ENCODE data around the gene PLEK.
"Not testable (repeated sequence)": the region's sequence is repeated elsewhere in the genome, so short reads cannot be mapped to it uniquely, and the experiment has no call there.

Gene PLEK

DNA sequence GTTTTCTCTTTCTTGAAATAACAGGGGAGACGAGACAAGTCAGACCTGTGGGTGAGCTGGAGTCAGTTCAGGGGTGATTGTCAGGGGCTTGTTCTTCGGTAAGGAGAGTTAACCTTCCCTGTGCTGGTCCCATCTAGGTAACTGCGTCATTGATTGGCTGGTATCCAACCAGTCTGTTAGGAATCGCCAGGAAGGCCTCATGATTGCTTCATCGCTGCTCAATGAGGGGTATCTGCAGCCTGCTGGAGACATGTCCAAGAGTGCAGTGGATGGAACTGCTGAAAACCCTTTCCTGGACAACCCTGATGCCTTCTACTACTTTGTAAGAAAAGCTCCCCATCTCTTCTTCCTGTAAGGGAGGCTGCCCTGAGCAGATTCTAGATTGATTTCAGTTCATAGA lies 21.3 kb downstream of the PLEK start:
- no peak for DNase-seq

DNA sequence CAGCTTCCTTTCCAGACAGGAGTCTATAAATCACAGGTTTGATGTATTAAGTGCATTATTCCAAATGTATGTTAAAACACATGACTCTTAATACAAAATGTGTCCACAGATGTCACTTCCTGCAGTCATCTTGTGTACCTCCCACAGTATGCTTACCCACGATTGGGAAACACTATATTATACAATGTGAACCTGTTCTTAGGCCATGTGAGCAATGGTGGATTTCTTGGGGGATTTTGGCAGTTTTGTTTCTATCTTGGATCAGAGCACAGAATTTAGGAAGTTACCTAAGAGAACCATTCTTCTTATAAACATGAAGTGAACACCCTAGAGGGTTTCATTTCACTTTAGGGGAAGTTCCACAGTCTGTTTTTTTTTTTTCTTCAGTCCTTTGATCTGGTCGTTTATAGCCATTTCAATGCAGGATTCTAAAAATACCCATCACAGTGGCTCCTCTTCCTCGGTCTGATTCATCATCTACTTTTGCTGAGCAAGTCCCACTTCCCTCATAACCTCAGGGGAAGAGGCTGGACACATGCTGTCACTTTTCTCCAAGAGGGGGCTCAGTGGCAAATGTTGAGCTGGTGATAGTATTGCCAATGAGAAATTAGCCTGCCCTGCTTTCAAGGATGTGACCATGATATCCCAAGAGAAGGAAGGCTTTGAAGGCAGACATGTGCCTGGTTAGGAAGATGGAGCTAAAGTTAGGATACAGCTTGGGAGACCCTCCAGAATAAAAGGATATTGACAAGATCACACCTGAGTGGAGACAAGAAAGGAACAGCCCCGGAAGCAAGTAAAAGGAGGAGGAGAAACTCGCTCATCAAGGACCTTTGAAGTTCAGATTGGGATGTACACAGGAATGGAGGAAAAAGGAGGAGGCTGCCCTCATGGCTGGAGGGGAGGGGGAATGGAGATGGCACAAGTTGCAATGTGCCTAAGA lies 22.6 kb downstream of the PLEK start:
- DNase-seq, result no peak

- no peak for DNase-seq
These were observed 23.3 kb downstream of the PLEK start for GRCh38 chr2:68388358-68388757.

GRCh38 chr2:68388772-68389171 lies 23.7 kb downstream of the PLEK start:
- DNase-seq, result no peak

DNA sequence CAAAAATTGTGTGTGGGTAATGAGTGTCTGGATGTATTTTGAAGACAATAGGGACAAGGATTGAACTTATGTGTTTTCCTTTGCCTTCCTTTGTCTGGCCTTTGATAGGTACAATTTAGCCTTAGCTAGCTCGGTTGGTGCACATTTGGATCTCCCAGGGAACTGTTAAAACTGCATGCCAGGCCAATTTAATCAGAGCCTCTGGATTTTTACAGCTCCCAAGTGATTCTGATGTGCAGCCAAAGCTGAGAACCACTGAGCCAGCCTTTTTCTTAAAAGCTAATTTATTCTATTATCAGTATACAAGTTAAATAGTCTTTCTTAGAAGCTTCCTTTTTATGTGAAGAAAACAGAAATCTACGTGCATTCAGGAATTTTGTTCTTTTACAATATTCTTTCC lies 25.0 kb downstream of the PLEK start:
- no peak for DNase-seq

DNA sequence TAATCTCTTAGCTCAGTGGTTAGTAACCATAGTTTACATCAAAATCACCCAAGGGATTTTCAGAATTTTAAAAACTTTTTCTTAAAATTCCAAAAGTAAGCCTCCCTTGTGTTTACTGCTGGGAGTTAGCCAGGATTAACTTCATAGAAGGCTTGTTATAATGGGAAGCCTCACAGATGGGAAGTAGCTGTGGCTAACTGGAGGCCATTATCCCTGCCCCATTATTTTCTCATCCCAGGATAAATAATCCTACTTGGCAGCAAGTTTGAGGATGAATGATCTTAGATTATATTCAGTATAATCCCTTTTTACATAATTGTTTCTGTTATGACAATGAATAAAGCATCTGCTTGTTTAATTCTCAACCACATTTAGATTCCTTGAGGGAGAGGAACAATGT lies 25.5 kb downstream of the PLEK start:
- DNase-seq, result no peak

GRCh38 chr2:68391099-68391498 lies 26.0 kb downstream of the PLEK start:
- DNase-seq, result no peak

- DNase-seq, result no peak
These were observed 26.8 kb downstream of the PLEK start for GRCh38 chr2:68391869-68392268.

DNA sequence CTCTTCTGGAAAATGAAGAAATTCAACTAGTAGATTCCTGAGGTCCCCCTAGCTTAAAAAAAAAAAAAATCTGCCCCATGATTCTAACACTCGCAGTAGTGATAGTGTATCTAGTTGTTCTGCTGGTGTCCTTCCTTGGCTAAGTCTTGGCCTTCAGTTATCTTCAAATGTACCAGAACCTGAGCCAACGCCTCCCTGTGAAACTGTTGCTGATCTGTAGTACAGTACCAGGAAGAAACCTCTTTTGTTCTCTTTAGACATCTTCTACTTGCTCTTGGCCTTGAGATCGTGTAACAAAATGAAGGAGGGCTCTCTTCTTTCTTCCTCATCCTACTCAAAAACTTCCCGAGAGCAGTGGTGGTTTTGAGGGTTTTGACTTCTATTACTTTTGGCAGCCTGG lies 31.0 kb downstream of the PLEK start:
- DNase-seq, result no peak

- not testable (repeated sequence) for DNase-seq
These were observed 32.7 kb downstream of the PLEK start for GRCh38 chr2:68397704-68398263.

GRCh38 chr2:68403199-68403644 lies 38.1 kb downstream of the PLEK start:
- no peak for DNase-seq

GRCh38 chr2:68404164-68404563 lies 39.1 kb downstream of the PLEK start:
- DNase-seq, result no peak

DNA sequence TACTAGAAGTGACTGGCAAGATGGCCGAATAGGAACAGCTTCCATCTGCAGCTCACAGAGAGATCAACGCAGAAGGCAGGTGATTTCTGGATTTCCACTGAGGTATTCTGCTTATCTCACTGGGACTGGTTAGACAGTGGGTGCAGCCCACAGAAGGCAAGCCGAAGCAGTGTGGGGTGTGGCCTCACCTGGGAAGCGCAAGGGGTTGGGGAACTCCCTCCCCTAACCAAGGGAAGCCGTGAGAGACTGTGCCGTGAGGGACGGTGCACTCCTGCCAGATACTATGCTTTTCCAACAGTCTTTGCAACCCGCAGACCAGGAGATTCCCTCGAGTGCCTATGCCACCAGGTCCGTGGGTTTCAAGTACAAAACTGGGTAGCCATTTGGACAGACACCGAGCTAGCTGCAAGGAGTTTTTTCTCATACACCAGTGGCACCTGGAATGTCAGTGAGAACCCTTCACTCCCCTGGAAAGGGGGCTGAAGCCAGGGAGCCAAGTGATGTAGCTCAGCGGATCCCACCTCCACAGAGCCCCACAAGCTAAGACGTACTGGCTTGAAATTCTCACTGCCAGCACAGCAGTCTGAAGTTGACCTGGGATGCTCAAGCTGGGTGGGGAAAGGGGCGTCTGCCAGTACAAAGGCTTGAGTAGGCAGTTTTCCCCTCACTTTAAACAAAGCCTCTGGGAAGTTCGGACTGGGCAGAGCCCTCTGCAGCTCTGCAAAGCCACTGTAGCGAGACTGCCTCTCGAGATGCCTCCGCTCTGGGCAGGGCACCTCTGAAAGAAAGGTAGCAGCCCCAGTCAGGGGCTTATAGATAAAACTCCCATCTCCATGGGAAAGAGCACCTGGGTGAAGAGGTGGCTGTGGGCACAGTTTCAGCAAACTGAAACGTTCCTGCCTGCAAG lies 40.1 kb downstream of the PLEK start:
- DNase-seq, result no peak

DNA sequence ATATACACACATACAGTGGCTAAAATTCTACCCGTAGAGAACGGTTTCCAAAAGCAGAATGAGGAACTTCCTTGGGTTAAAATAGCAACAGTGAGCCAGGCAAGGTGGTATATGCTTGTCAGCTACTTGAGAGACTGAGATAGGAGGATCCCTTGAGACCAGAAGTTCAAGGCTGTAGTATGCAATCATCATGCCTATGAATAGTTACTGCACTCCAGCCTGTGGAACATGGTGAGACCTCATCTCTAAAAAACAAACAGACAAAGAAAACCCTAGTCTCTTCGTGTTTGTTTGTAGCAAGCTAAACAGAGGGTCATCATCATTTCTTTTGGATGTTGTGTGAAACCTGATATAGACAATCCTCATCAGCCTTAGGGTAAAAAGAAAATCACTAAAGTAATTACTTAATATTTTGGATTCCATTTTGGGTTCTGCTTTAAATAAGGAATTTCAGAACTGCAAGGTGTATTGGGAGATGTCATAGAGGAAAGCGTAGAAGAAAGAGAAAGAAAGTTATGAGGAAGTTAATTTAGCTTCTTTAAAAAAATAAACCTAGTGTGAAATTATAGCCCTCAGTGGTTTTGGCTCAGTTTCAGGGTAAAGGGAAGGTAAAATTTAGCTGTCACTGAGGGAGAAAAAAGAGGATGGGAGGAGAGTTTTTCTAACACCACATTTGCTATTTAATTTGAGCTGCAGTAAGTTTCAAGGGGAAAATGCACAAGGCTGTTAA lies 46.5 kb downstream of the PLEK start:
- DNase-seq, result no peak

GRCh38 chr2:68412127-68412819 lies 47.2 kb downstream of the PLEK start:
- DNase-seq, result no peak

- no peak for DNase-seq
These were observed 48.4 kb downstream of the PLEK start for GRCh38 chr2:68413466-68413865.

GRCh38 chr2:68414452-68414851 lies 49.4 kb downstream of the PLEK start:
- DNase-seq, result no peak

DNA sequence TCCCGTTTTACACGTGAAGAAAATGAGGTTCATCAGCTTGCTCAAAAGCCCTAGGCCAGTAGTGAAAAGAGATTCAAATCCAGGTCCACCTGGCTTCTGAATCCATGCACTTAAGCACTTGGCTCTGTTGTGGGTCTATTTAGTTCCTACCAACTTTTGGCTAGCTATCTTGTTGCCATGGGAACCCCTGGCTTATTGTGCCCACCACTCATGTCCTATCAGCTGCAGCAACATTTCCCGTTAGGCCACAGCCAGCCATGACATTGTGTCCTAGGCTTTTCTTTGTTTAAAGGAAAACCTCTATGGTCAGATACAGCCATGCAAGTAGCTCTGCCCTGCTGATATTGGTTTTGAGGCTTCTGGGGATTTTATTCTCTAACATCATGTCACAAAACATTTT lies 49.8 kb downstream of the PLEK start:
- DNase-seq, result no peak

- no peak for DNase-seq
These were observed 50.4 kb downstream of the PLEK start for GRCh38 chr2:68415521-68415920.

DNA sequence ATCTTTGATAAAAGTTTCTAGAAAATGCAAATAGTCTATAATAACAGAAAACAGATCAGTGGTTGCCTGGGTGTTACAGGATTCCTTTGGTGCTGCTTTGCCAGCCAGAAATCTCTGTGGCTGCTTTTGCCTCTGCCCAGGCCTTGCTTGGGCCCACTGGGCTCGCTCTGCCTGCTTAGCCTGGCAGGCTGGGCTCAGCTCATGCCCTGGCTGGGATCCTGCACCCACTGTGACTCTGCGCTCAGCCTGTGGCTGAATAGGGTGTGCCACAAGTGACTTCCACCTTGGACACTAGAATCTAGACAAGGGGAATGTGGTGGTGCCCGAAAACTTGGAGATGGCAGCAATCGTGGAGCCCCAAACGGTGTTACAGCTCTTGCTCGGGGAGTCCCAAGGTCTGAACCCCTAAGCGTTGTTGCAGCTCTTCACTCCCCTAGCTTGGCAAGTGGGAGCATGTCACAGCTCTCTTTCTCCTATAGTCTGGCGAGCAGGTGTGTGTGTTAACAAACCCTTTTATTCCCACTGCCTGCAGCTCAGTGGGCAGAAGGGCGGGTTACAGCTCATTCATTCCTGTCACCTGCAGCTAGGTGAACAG lies 51.1 kb downstream of the PLEK start:
- no peak for DNase-seq

DNA sequence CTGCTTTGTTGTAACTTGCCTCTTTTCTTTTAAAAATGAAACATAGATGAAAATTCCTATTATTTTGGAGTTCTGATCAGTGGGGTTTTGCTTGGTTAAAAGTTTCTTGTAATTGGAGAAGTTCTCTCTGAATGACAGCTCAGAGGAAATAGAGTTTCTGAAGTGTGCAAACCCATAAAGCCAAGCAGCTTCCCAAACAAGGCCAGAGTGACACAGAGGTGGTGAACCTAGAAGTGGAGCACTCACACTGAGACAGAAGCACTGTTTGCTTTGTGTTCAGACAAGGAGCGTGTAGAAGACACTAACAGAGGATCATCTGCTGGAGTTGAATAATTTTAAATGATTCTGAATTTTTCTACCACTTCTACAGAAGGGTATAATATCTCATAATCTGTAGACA lies 52.8 kb downstream of the PLEK start:
- DNase-seq, result no peak

DNA sequence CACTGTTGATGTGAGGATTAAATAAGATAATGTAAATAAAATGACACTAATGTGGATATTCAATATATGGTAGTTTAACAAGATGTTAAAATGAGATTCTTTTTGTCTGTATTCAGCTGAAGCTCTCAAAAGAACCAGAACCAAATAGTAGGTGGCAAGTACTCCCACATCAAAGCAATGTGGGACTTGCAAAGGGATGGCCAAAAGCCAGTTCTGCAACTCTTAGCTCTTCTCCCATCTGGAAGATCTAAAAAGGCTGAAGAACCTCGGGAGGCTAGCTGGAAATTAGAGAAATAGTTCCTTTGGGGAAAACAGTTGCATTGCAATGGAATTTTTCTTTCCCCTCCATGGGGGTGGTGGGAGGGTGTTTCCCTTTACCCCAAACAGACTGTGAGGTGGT lies 53.3 kb downstream of the PLEK start:
- DNase-seq, result no peak

All from activated CD4-positive, alpha-beta T cell treated with anti-CD3 and anti-CD28 coated beads for 4 hours (primary cell).